Esophagus muscularis mucosa (tissue), 4 donors: ENCODE results near the gene CD36. TPM values are rescaled to one million over a fixed set of nuclear protein-coding genes. Genes with fewer than 3 reads are reported as not detected.

Experiments
- DNase-seq: peaks from one replicate; pipeline ENCODE4 v3.0.0-alpha.2; 2017; ENCODE audit errors: extremely low spot score
- H3K27ac ChIP-seq, 4 donors: fragments of 200-600 bp; sonication (generic); replicated peaks in 1 of 4; 1 replicate in 3 of 4; 2 replicates in 1 of 4; pipeline ENCODE4 v1.5.1; 2016 to 2019; ENCODE audit warnings: mild to moderate bottlenecking in 1 of 4
- H3K27me3 ChIP-seq, 4 donors: fragments of 200-600 bp; sonication (generic); one replicate each; pipeline versions ENCODE4 v1.5.1 to v1.6.0; 2016 to 2019
- H3K36me3 ChIP-seq, 4 donors: fragments of 200-600 bp; sonication (generic); one replicate each; pipeline ENCODE4 v1.5.1; 2016 to 2019
- H3K4me1 ChIP-seq, 4 donors: fragments of 200-600 bp; sonication (generic); one replicate each; pipeline ENCODE4 v1.5.1; 2016 to 2019
- H3K4me3 ChIP-seq, 4 donors: fragments of 200-600 bp; sonication (generic); 1 replicate in 2 of 4; 2 replicates in 2 of 4; pipeline ENCODE4 v1.5.1; 2016 to 2019; ENCODE audit warnings: mild to moderate bottlenecking in 4 of 4, moderate library complexity in 1 of 4
- H3K9me3 ChIP-seq, 4 donors: fragments of 200-600 bp; sonication (generic); 1 replicate in 3 of 4; 2 replicates in 1 of 4; pipeline ENCODE4 v1.5.1; 2016 to 2019
- CTCF ChIP-seq, 3 experiments: fragments of 200-600 bp in 2 of 3; fragments of 450-650 bp in 1 of 3; sonication (generic) in 2 of 3; IDR thresholded peaks; one replicate each; pipeline ENCODE4 v1.5.1; 2017 to 2019; ENCODE audit warnings: antibody characterized with exemption in 3 of 3, mild to moderate bottlenecking in 2 of 3, moderate library complexity in 1 of 3
- EP300 ChIP-seq: sonication (generic); formaldehyde crosslinking; IDR thresholded peaks from one replicate; pipeline ENCODE4 v1.6.1; 2017; ENCODE audit warnings: antibody characterized with exemption
- POLR2A ChIP-seq: fragments of 450-650 bp; IDR thresholded peaks from one replicate; pipeline ENCODE4 v1.6.1; 2017; ENCODE audit warnings: antibody characterized with exemption, moderate library complexity, mild to moderate bottlenecking, low read depth
- POLR2AphosphoS5 ChIP-seq, 2 donors: sonication (generic); formaldehyde crosslinking; IDR thresholded peaks; one replicate each; pipeline ENCODE4 v1.6.1; 2017; ENCODE audit warnings: antibody characterized with exemption in 2 of 2
- WGBS: methylation state at CpG from one replicate; pipeline ENCODE4 v1.1.5; 2018; 5-methylcytosine and 5-hydroxymethylcytosine counted together
- intact Hi-C: fragments of 100-400 bp; cut with DNase I; formaldehyde crosslinking; loops from one replicate; pipeline ENCODE4 v1.15.1; 2023
- total RNA-seq, 4 donors: library from RNA; depleted of rRNA; stranded (reverse); fragments of >200 nt; gene quantifications; one replicate each; pipeline versions ENCODE4 v1.1.0 to v1.2.1, GENCODE V29; 2016

The CD36 gene
- total RNA-seq, 4 donors from 2014 or later: 61.0 to 148 (median 87.7) TPM

- H3K4me1 ChIP-seq: peaks cover 6 to 59% (median 11%) of the 10 kb centered on the region in 4 donors
- no peaks in the 10 kb centered on the region for H3K9me3 ChIP-seq
- WGBS: 74% methylated on average over 3 of the region's 3 CpGs
- H3K27ac ChIP-seq: no peak overlapping the region
- DNase-seq: no peak
- TF ChIP-seq POLR2A: no peak
- TF ChIP-seq CTCF (IDR thresholded peaks at IDR 0.05): no peak
- TF ChIP-seq EP300: no peak
- TF ChIP-seq POLR2AphosphoS5 (IDR thresholded peaks at IDR 0.05): no peak
- H3K27me3 ChIP-seq: no peaks in the 10 kb centered on the region
- no peak overlapping the region for H3K4me3 ChIP-seq
- no peaks in the 10 kb centered on the region for H3K36me3 ChIP-seq
- intact Hi-C loops: no loop called here
Observed at GRCh38 chr7:80632819-80633218, 5.6 kb upstream of the CD36 start.

- 53% methylated on average over 2 of the region's 2 CpGs for WGBS
- H3K36me3 ChIP-seq: no peaks in the 10 kb centered on the region
- intact Hi-C loops: no loop called here
- H3K9me3 ChIP-seq: no peaks in the 10 kb centered on the region
- H3K27me3 ChIP-seq: no peaks in the 10 kb centered on the region
- H3K4me3 ChIP-seq: no peak overlapping the region
- peaks cover 6 to 53% (median 11%) of the 10 kb centered on the region in 4 donors for H3K4me1 ChIP-seq
- H3K27ac ChIP-seq: no peak overlapping the region
- TF ChIP-seq EP300: no peak
- no peak for TF ChIP-seq POLR2A
- no peak for TF ChIP-seq CTCF (IDR thresholded peaks at IDR 0.05)
- peak in 1 of 2 donors; percentile 18 for TF ChIP-seq POLR2AphosphoS5 (IDR thresholded peaks at IDR 0.05)
- no peak for DNase-seq
Observed at GRCh38 chr7:80634505-80634904, 3.9 kb upstream of the CD36 start.

GRCh38 chr7:80635533-80635932, 2.9 kb upstream of the CD36 start:
- Histone ChIP-seq H3K9me3 (no peaks in the 10 kb centered on the region), H3K27ac (no peak overlapping the region), H3K4me3 (no peak overlapping the region), H3K4me1 (peaks cover 4 to 47% (median 10%) of the 10 kb centered on the region in 4 donors), H3K36me3 (no peaks in the 10 kb centered on the region), H3K27me3 (no peaks in the 10 kb centered on the region)
- no peak for DNase-seq
- 64% methylated on average over 1 of the region's 1 CpG for WGBS
- TF ChIP-seq EP300 (no peak), POLR2AphosphoS5 (IDR thresholded peaks at IDR 0.05) (no peak), POLR2A (no peak), CTCF (IDR thresholded peaks at IDR 0.05) (no peak)
- intact Hi-C loops: no loop called here

GRCh38 chr7:80635998-80636397, 2.4 kb upstream of the CD36 start:
- DNase-seq: no peak
- no peak overlapping the region for H3K4me3 ChIP-seq
- H3K27me3 ChIP-seq: no peaks in the 10 kb centered on the region
- TF ChIP-seq POLR2AphosphoS5 (IDR thresholded peaks at IDR 0.05) (no peak), POLR2A (no peak), EP300 (no peak), CTCF (IDR thresholded peaks at IDR 0.05) (no peak)
- H3K4me1 ChIP-seq: peaks cover 0 to 42% (median 6%) of the 10 kb centered on the region in 4 donors
- 72% methylated on average over 2 of the region's 2 CpGs for WGBS
- H3K9me3 ChIP-seq: no peaks in the 10 kb centered on the region
- no peak overlapping the region for H3K27ac ChIP-seq
- intact Hi-C loops: no loop called here
- no peaks in the 10 kb centered on the region for H3K36me3 ChIP-seq

- no peaks in the 10 kb centered on the region for H3K27me3 ChIP-seq
- no peaks in the 10 kb centered on the region for H3K36me3 ChIP-seq
- TF ChIP-seq CTCF (IDR thresholded peaks at IDR 0.05) (no peak), EP300 (no peak), POLR2AphosphoS5 (IDR thresholded peaks at IDR 0.05) (no peak), POLR2A (no peak)
- H3K27ac ChIP-seq: no peak overlapping the region
- DNase-seq: no peak
- intact Hi-C loops: no loop called here
- no peak overlapping the region for H3K4me3 ChIP-seq
- H3K9me3 ChIP-seq: no peaks in the 10 kb centered on the region
- WGBS: 89% methylated on average over 1 of the region's 1 CpG
- H3K4me1 ChIP-seq: peaks cover 0 to 42% (median 6%) of the 10 kb centered on the region in 4 donors
Observed at GRCh38 chr7:80636709-80637108, 1.7 kb upstream of the CD36 start.
